ENCODE results near the gene PHF19.

PHF19 gene

GRCh38 chr9:120876842-120877240 lies at the start of gene PHF19:
Gene PHF19, minus strand, starts transcription at chr9:120877188. Its CDS starts 2,447 bp downstream, at chr9:120874741.
- no peak for DNase-seq (ENCODE audit: extremely low read depth in 1 of 2, low read depth in 1 of 2)

GRCh38 chr9:120926397-120926928 lies 49.5 kb upstream of the PHF19 start, which contains the start of gene TRAF1:
Gene TRAF1, minus strand, starts transcription at chr9:120926796. Its CDS starts 721 bp downstream, at chr9:120926075.
- no peak for DNase-seq (ENCODE audit: extremely low read depth in 1 of 2, low read depth in 1 of 2)

GRCh38 chr9:120925535-120926396 lies 48.8 kb upstream of the PHF19 start:
- peak; percentile 64 to 68 for DNase-seq (ENCODE audit: extremely low read depth in 1 of 2, low read depth in 1 of 2)

GRCh38 chr9:120924698-120925534 lies 47.9 kb upstream of the PHF19 start:
- no peak for DNase-seq (ENCODE audit: extremely low read depth in 1 of 2, low read depth in 1 of 2)

- DNase-seq (ENCODE audit: extremely low read depth in 1 of 2, low read depth in 1 of 2), result no peak
These were observed 46.8 kb upstream of the PHF19 start for GRCh38 chr9:120923620-120924328.

GRCh38 chr9:120922404-120923195 lies 45.6 kb upstream of the PHF19 start:
- no peak for DNase-seq (ENCODE audit: extremely low read depth in 1 of 2, low read depth in 1 of 2)

GRCh38 chr9:120921661-120922181 lies 44.7 kb upstream of the PHF19 start:
- DNase-seq (ENCODE audit: extremely low read depth in 1 of 2, low read depth in 1 of 2), result no peak

GRCh38 chr9:120920806-120921178 lies 43.8 kb upstream of the PHF19 start:
- no peak for DNase-seq (ENCODE audit: extremely low read depth in 1 of 2, low read depth in 1 of 2)

- DNase-seq (ENCODE audit: extremely low read depth in 1 of 2, low read depth in 1 of 2), result no peak
These were observed 43.1 kb upstream of the PHF19 start for GRCh38 chr9:120919843-120920805.

- DNase-seq (ENCODE audit: extremely low read depth in 1 of 2, low read depth in 1 of 2), result no peak
These were observed 42.2 kb upstream of the PHF19 start for GRCh38 chr9:120918931-120919842.

- no peak for DNase-seq (ENCODE audit: extremely low read depth in 1 of 2, low read depth in 1 of 2)
These were observed 41.2 kb upstream of the PHF19 start for GRCh38 chr9:120917929-120918762.

GRCh38 chr9:120916991-120917880 lies 40.2 kb upstream of the PHF19 start:
- no peak for DNase-seq (ENCODE audit: extremely low read depth in 1 of 2, low read depth in 1 of 2)

- DNase-seq (ENCODE audit: extremely low read depth in 1 of 2, low read depth in 1 of 2), result no peak
These were observed 39.6 kb upstream of the PHF19 start for GRCh38 chr9:120916588-120916987.

- DNase-seq (ENCODE audit: extremely low read depth in 1 of 2, low read depth in 1 of 2), result no peak
These were observed 39.0 kb upstream of the PHF19 start for GRCh38 chr9:120915854-120916470.

- DNase-seq (ENCODE audit: extremely low read depth in 1 of 2, low read depth in 1 of 2), result no peak
These were observed 38.0 kb upstream of the PHF19 start for GRCh38 chr9:120914953-120915352.

All from activated CD8-positive, alpha-beta memory T cell treated with anti-CD3 and anti-CD28 coated beads for 1 hour (primary cell).